Osteoblast (primary cell): ENCODE results near the gene TFPI2. TPM values are rescaled to one million over a fixed set of nuclear protein-coding genes. Genes with fewer than 3 reads are reported as not detected.
"Not testable (repeated sequence)": the region's sequence is repeated elsewhere in the genome, so short reads cannot be mapped to it uniquely, and the experiment has no call there.

ENCODE experiments used
- DNase-seq: peaks from one replicate; pipeline ENCODE4 v3.0.0; 2011; ENCODE audit warnings: low spot score, mixed read lengths; ENCODE audit not compliant: insufficient read length; ENCODE audit errors: missing footprints
- H2AFZ ChIP-seq: 2 replicates; pipeline ENCODE4 v1.6.0; 2011; ENCODE audit warnings: mild to moderate bottlenecking, low read length
- H3K27ac ChIP-seq: 2 replicates; pipeline ENCODE4 v1.5.1; 2011; ENCODE audit warnings: mild to moderate bottlenecking, low read depth, low read length, moderate library complexity
- H3K27me3 ChIP-seq: 2 replicates; pipeline ENCODE4 v1.6.0; 2012; ENCODE audit warnings: mild to moderate bottlenecking, control low read depth, inconsistent platforms, low read length, moderate library complexity; ENCODE audit not compliant: insufficient read depth
- H3K36me3 ChIP-seq: 2 replicates; pipeline ENCODE4 v1.5.1; 2011; ENCODE audit warnings: mild to moderate bottlenecking, low read length, control low read depth, moderate library complexity; ENCODE audit not compliant: insufficient read depth
- H3K4me1 ChIP-seq: 2 replicates; pipeline ENCODE4 v1.5.1; 2011; ENCODE audit warnings: mild to moderate bottlenecking, low read length, control low read depth, moderate library complexity; ENCODE audit not compliant: insufficient read depth
- H3K4me2 ChIP-seq: 2 replicates; pipeline ENCODE4 v1.6.0; 2011; ENCODE audit warnings: mild to moderate bottlenecking, low read length; ENCODE audit not compliant: insufficient read depth
- H3K4me3 ChIP-seq: fragments of 200-600 bp; sonication (generic); 3 replicates; pipeline ENCODE4 v1.5.1; 2012; ENCODE audit warnings: mild to moderate bottlenecking, low read length, inconsistent platforms; ENCODE audit not compliant: insufficient read depth
- H3K79me2 ChIP-seq: 2 replicates; pipeline ENCODE4 v1.6.0; 2012; ENCODE audit warnings: mild to moderate bottlenecking, low read length, control low read depth, inconsistent platforms; ENCODE audit not compliant: insufficient read depth
- H3K9me3 ChIP-seq: 2 replicates; pipeline ENCODE4 v1.5.1; 2011; ENCODE audit warnings: low read depth, low read length, control low read depth
- H4K20me1 ChIP-seq: 2 replicates; pipeline ENCODE4 v1.6.0; 2012; ENCODE audit warnings: mild to moderate bottlenecking, low read length, control low read depth; ENCODE audit not compliant: insufficient read depth
- CTCF ChIP-seq: IDR thresholded peaks from 2 replicates; pipeline ENCODE4 v1.5.1; 2011; ENCODE audit warnings: mild to moderate bottlenecking, low read depth, low read length, moderate library complexity; ENCODE audit errors: extremely low read depth
- total RNA-seq: library from RNA; depleted of rRNA; stranded (reverse); fragments of >200 nt; gene quantifications from 2 replicates; pipeline ENCODE4 v1.2.3, GENCODE V29; 2012

TFPI2 gene
- total RNA-seq, 1 donor, result 8.7 TPM

- Histone ChIP-seq H3K4me1 (peaks cover 21% of the 10 kb centered on the region), H3K9me3 (no peaks in the 10 kb centered on the region), H3K36me3 (no peaks in the 10 kb centered on the region), H3K4me2 (peak overlapping the region; percentile 91), H3K4me3 (peak overlapping the region; percentile 83), H3K79me2 (peaks cover 44% of the 10 kb centered on the region), H3K27ac (peak overlapping the region; percentile 91), H4K20me1 (no peaks in the 10 kb centered on the region), H3K27me3 (no peaks in the 10 kb centered on the region), H2AFZ (peak overlapping the region; percentile 97)
- no peak for DNase-seq
- no peak for TF ChIP-seq CTCF
These were observed 30.1 kb upstream of the TFPI2 start for GRCh38 chr7:93920496-93921182.

- H3K27ac ChIP-seq, H3K36me3 ChIP-seq, H3K4me1 ChIP-seq, H2AFZ ChIP-seq, H3K4me3 ChIP-seq, H3K4me2 ChIP-seq, H4K20me1 ChIP-seq, DNase-seq, H3K79me2 ChIP-seq, H3K9me3 ChIP-seq, H3K27me3 ChIP-seq: not testable (repeated sequence)
These were observed 25.8 kb upstream of the TFPI2 start for GRCh38 chr7:93916315-93916714.

GRCh38 chr7:93915888-93916287, 25.3 kb upstream of the TFPI2 start:
- H3K4me2 ChIP-seq, H3K9me3 ChIP-seq, H2AFZ ChIP-seq, H3K79me2 ChIP-seq, H3K36me3 ChIP-seq, H3K27ac ChIP-seq, H3K4me3 ChIP-seq, H3K4me1 ChIP-seq, H3K27me3 ChIP-seq, H4K20me1 ChIP-seq, DNase-seq: not testable (repeated sequence)

GRCh38 chr7:93915206-93915842, 24.8 kb upstream of the TFPI2 start:
- not testable (repeated sequence) for H3K27me3 ChIP-seq, DNase-seq, H4K20me1 ChIP-seq, H2AFZ ChIP-seq, H3K4me3 ChIP-seq, H3K36me3 ChIP-seq, H3K4me2 ChIP-seq, H3K27ac ChIP-seq, H3K4me1 ChIP-seq, H3K79me2 ChIP-seq, H3K9me3 ChIP-seq

GRCh38 chr7:93914581-93915066, 24.1 kb upstream of the TFPI2 start:
- Histone ChIP-seq H3K9me3 (no peaks in the 10 kb centered on the region), H4K20me1 (no peaks in the 10 kb centered on the region), H2AFZ (no peak overlapping the region), H3K4me3 (no peak overlapping the region), H3K4me1 (peaks cover 5% of the 10 kb centered on the region), H3K4me2 (no peak overlapping the region), H3K36me3 (no peaks in the 10 kb centered on the region), H3K79me2 (no peaks in the 10 kb centered on the region), H3K27ac (no peak overlapping the region), H3K27me3 (no peaks in the 10 kb centered on the region)
- no peak for DNase-seq
- no peak for TF ChIP-seq CTCF
